ENCODE measurements around the gene RASGEF1C. TPM values are rescaled to one million over a fixed set of nuclear protein-coding genes. Genes with fewer than 3 reads are reported as not detected.

The RASGEF1C gene
- total and polyA plus RNA-seq, 2 experiments from 2014 or later = 0.40 to 0.42 TPM

GRCh38 chr5:180170810-180171567 lies 38.0 kb downstream of the RASGEF1C start:
- Mint-ChIP-seq H3K27me3 (ENCODE audit: insufficient read depth, low read depth, poor library complexity) (peaks cover 4% of the 10 kb centered on the region), H3K27ac (no peak overlapping the region), H3K4me3 (no peak overlapping the region), H3K36me3 (ENCODE audit: low read depth) (no peaks in the 10 kb centered on the region), H3K9me3 (no peaks in the 10 kb centered on the region; the same call in 2 of the 3 replicates), H3K4me1 (peaks cover 14% of the 10 kb centered on the region)
- Histone ChIP-seq H3F3A (replicated peaks; ENCODE audit: low read depth) (no peaks in the 10 kb centered on the region), H3K4me3 (no peak overlapping the region), H3K4me2 (no peak overlapping the region), H3K79me2 (replicated peaks; ENCODE audit: insufficient read depth) (no peaks in the 10 kb centered on the region), H3K4me1 (ENCODE audit: insufficient read depth) (no peaks in the 10 kb centered on the region), H3K9me2 (ENCODE audit: insufficient read depth) (no peaks in the 10 kb centered on the region), H4K20me1 (replicated peaks; ENCODE audit: insufficient read depth) (no peaks in the 10 kb centered on the region), H2AFZ (no peak overlapping the region), H3K27ac (ENCODE audit: low read depth) (no peak overlapping the region), H3K36me3 (ENCODE audit: insufficient read depth) (no peaks in the 10 kb centered on the region), H3K27me3 (ENCODE audit: insufficient read depth) (no peaks in the 10 kb centered on the region)
- DNase-seq (ENCODE audit: low spot score) = no peak
- TF ChIP-seq JUNB (IDR thresholded peaks at IDR 0.05; ENCODE audit: unreplicated experiment) (no peak), CREB1 (CRISPR knock-in tag; IDR thresholded peaks at IDR 0.05; ENCODE audit: low read depth) (no peak), POLR2AphosphoS5 (IDR thresholded peaks at IDR 0.05; ENCODE audit: low read depth) (no peak), ZNF114 (CRISPR knock-in tag; IDR thresholded peaks at IDR 0.05) (no peak), CTCF (conservative IDR thresholded peaks at IDR 0.05; ENCODE audit: low read depth in 2 of 2) (no peak), ZNF462 (CRISPR knock-in tag; IDR thresholded peaks at IDR 0.05) (no peak), REST (IDR thresholded peaks at IDR 0.05; ENCODE audit: unreplicated experiment) (no peak), EZH2 (IDR thresholded peaks at IDR 0.05; ENCODE audit: low read depth, unreplicated experiment) (no peak), STAT1 (IDR thresholded peaks at IDR 0.05; ENCODE audit: unreplicated experiment) (no peak), NANOG (IDR thresholded peaks at IDR 0.05; ENCODE audit: borderline replicate concordance) (no peak), ETS1 (IDR thresholded peaks at IDR 0.05) (no peak), ZNF331 (CRISPR knock-in tag; IDR thresholded peaks at IDR 0.05; ENCODE audit: low read depth) (no peak), EZH2phosphoT487 (IDR thresholded peaks at IDR 0.05; ENCODE audit: unreplicated experiment) (no peak)
- ATAC-seq = no peak

Measured in GM23338 (cell line).